Astrocyte (in vitro differentiated cells and primary cell): ENCODE results near the gene GPR63. TPM values are rescaled to one million over a fixed set of nuclear protein-coding genes. Genes with fewer than 3 reads are reported as not detected.

Source experiments
- DNase-seq: peaks from one replicate; pipeline ENCODE4 v3.0.0-alpha.2; 2010; ENCODE audit warnings: low read depth
- FAIRE-seq: peaks from 2 replicates; lab custom pipeline; 2011; peaks lifted over from hg19 to GRCh38; lab: Jason Lieb, UNC
- H2AFZ ChIP-seq: 2 replicates; pipeline ENCODE4 v1.6.0; 2012; ENCODE audit warnings: low read depth, low read length, inconsistent platforms
- H3K27ac ChIP-seq: 2 replicates; pipeline ENCODE4 v1.5.1; 2011; ENCODE audit warnings: low read depth, low read length, inconsistent platforms
- H3K27me3 ChIP-seq: 2 replicates; pipeline ENCODE4 v1.6.0; 2011; ENCODE audit warnings: low read length, inconsistent platforms; ENCODE audit not compliant: insufficient read depth
- H3K36me3 ChIP-seq: 2 replicates; pipeline ENCODE4 v1.5.1; 2011; ENCODE audit warnings: low read length, inconsistent platforms; ENCODE audit not compliant: insufficient read depth
- H3K4me1 ChIP-seq: 2 replicates; pipeline ENCODE4 v1.5.1; 2011; ENCODE audit warnings: low read length, inconsistent platforms; ENCODE audit not compliant: insufficient read depth
- H3K4me2 ChIP-seq: 2 replicates; pipeline ENCODE4 v1.6.0; 2012; ENCODE audit warnings: low read length, inconsistent platforms
- H3K4me3 ChIP-seq: 2 replicates; pipeline ENCODE4 v1.5.1; 2011; ENCODE audit warnings: low read depth, mild to moderate bottlenecking, low read length, inconsistent platforms; ENCODE audit not compliant: insufficient read depth
- H3K79me2 ChIP-seq: 2 replicates; pipeline ENCODE4 v1.6.0; 2012; ENCODE audit warnings: mild to moderate bottlenecking, low read length, inconsistent platforms; ENCODE audit not compliant: insufficient read depth
- H3K9ac ChIP-seq: 2 replicates; pipeline ENCODE4 v1.6.0; 2012; ENCODE audit warnings: mild to moderate bottlenecking, low read length, inconsistent platforms
- H3K9me3 ChIP-seq: 2 replicates; pipeline ENCODE4 v1.5.1; 2012; ENCODE audit warnings: low read depth, mild to moderate bottlenecking, low read length, inconsistent platforms; ENCODE audit not compliant: insufficient read depth
- H4K20me1 ChIP-seq: 2 replicates; pipeline ENCODE4 v1.6.0; 2012; ENCODE audit warnings: low read length, inconsistent platforms; ENCODE audit not compliant: insufficient read depth
- H3K27ac Mint-ChIP-seq: one replicate; pipeline ENCODE4 v1.8.0; 2021; ENCODE audit warnings: mild to moderate bottlenecking, mixed read lengths; ENCODE audit not compliant: unreplicated experiment
- H3K27me3 Mint-ChIP-seq: one replicate; pipeline ENCODE4 v1.8.0; 2021; ENCODE audit warnings: low read depth, mixed read lengths; ENCODE audit not compliant: unreplicated experiment
- H3K36me3 Mint-ChIP-seq: one replicate; pipeline ENCODE4 v1.8.0; 2021; ENCODE audit warnings: low read depth, mixed read lengths; ENCODE audit not compliant: unreplicated experiment
- H3K4me1 Mint-ChIP-seq: one replicate; pipeline ENCODE4 v1.8.0; 2021; ENCODE audit warnings: low read depth, mixed read lengths; ENCODE audit not compliant: unreplicated experiment
- H3K4me3 Mint-ChIP-seq: one replicate; pipeline ENCODE4 v1.8.0; 2021; ENCODE audit warnings: mild to moderate bottlenecking, moderate library complexity, mixed read lengths; ENCODE audit not compliant: unreplicated experiment
- H3K9me3 Mint-ChIP-seq: one replicate; pipeline ENCODE4 v1.8.0; 2021; ENCODE audit warnings: mild to moderate bottlenecking, mixed read lengths; ENCODE audit not compliant: unreplicated experiment
- CTCF ChIP-seq: IDR thresholded peaks from 2 replicates; pipeline ENCODE4 v1.5.1; 2011; ENCODE audit warnings: low read depth, mild to moderate bottlenecking, inconsistent platforms, low read length, moderate library complexity; ENCODE audit not compliant: insufficient read depth
- EZH2 ChIP-seq: IDR thresholded peaks from 2 replicates; pipeline ENCODE4 v1.6.1; 2012; ENCODE audit warnings: mild to moderate bottlenecking, low read length, inconsistent platforms; ENCODE audit not compliant: insufficient read depth
- total RNA-seq: library from RNA; stranded (reverse); gene quantifications from 2 replicates; pipeline ENCODE4 v1.2.1, GENCODE V29; 2021

GPR63 gene
- total RNA-seq, 1 donor from 2014 or later, result 1.8 TPM

- H3K9me3 Mint-ChIP-seq, result no peaks in the 10 kb centered on the region
- no peak overlapping the region for H3K4me3 Mint-ChIP-seq
- DNase-seq (no peak), FAIRE-seq (no peak)
- Histone ChIP-seq H3K36me3 (no peaks in the 10 kb centered on the region), H2AFZ (no peak overlapping the region), H3K4me1 (peaks cover 4% of the 10 kb centered on the region), H3K79me2 (no peaks in the 10 kb centered on the region), H3K4me2 (no peak overlapping the region), H4K20me1 (no peaks in the 10 kb centered on the region), H3K27ac (no peak overlapping the region), H3K4me3 (no peak overlapping the region), H3K27me3 (peaks cover 10% of the 10 kb centered on the region), H3K9me3 (no peaks in the 10 kb centered on the region), H3K9ac (no peak overlapping the region)
- H3K36me3 Mint-ChIP-seq, result no peaks in the 10 kb centered on the region
- TF ChIP-seq CTCF, result no peak
- no peak for TF ChIP-seq EZH2
- H3K4me1 Mint-ChIP-seq, result peaks cover 8% of the 10 kb centered on the region
- peaks cover 17% of the 10 kb centered on the region for H3K27me3 Mint-ChIP-seq
- H3K27ac Mint-ChIP-seq, result no peak overlapping the region
Observed at GRCh38 chr6:96834070-96834469, 3.2 kb downstream of the GPR63 start.

GRCh38 chr6:96832780-96833179 lies 4.5 kb downstream of the GPR63 start:
- H3K9me3 ChIP-seq, result no peaks in the 10 kb centered on the region
- H3K36me3 ChIP-seq, result no peaks in the 10 kb centered on the region
- DNase-seq, result no peak
- peaks cover 4% of the 10 kb centered on the region for H3K4me1 ChIP-seq
- H3K4me3 ChIP-seq, result no peak overlapping the region
- H2AFZ ChIP-seq, result no peak overlapping the region
- peaks cover under 1% of the 10 kb centered on the region for H3K27me3 ChIP-seq
- Mint-ChIP-seq H3K36me3 (no peaks in the 10 kb centered on the region), H3K4me1 (peaks cover 8% of the 10 kb centered on the region), H3K27me3 (peaks cover 5% of the 10 kb centered on the region), H3K9me3 (no peaks in the 10 kb centered on the region), H3K4me3 (no peak overlapping the region), H3K27ac (no peak overlapping the region)
- H3K4me2 ChIP-seq, result no peak overlapping the region
- H3K27ac ChIP-seq, result no peak overlapping the region
- H4K20me1 ChIP-seq, result no peaks in the 10 kb centered on the region
- no peak for FAIRE-seq
- H3K79me2 ChIP-seq, result no peaks in the 10 kb centered on the region
- TF ChIP-seq CTCF (no peak), EZH2 (no peak)
- no peak overlapping the region for H3K9ac ChIP-seq

GRCh38 chr6:96826865-96827264 lies 10.4 kb downstream of the GPR63 start:
- H3K4me1 ChIP-seq, result no peaks in the 10 kb centered on the region
- no peaks in the 10 kb centered on the region for H4K20me1 ChIP-seq
- Mint-ChIP-seq H3K4me1 (no peaks in the 10 kb centered on the region), H3K9me3 (no peaks in the 10 kb centered on the region), H3K27me3 (no peaks in the 10 kb centered on the region), H3K4me3 (no peak overlapping the region), H3K36me3 (no peaks in the 10 kb centered on the region), H3K27ac (no peak overlapping the region)
- no peak for DNase-seq
- H3K27ac ChIP-seq, result no peak overlapping the region
- no peaks in the 10 kb centered on the region for H3K9me3 ChIP-seq
- no peak overlapping the region for H3K9ac ChIP-seq
- H3K4me2 ChIP-seq, result no peak overlapping the region
- no peak overlapping the region for H2AFZ ChIP-seq
- no peaks in the 10 kb centered on the region for H3K79me2 ChIP-seq
- no peaks in the 10 kb centered on the region for H3K27me3 ChIP-seq
- no peak overlapping the region for H3K4me3 ChIP-seq
- no peak for FAIRE-seq
- H3K36me3 ChIP-seq, result no peaks in the 10 kb centered on the region
- no peak for TF ChIP-seq EZH2
- TF ChIP-seq CTCF, result no peak
